HG02938 (cell line): ENCODE results near the gene ISG20L2.

ENCODE experiments used
- ATAC-seq: cut with Tn5 transposase; IDR thresholded peaks from one replicate; pipeline ENCODE4 v1.9.1; 2021; ENCODE audit warnings: mild to moderate bottlenecking, moderate library complexity; ENCODE audit not compliant: unreplicated experiment

ISG20L2 gene

DNA sequence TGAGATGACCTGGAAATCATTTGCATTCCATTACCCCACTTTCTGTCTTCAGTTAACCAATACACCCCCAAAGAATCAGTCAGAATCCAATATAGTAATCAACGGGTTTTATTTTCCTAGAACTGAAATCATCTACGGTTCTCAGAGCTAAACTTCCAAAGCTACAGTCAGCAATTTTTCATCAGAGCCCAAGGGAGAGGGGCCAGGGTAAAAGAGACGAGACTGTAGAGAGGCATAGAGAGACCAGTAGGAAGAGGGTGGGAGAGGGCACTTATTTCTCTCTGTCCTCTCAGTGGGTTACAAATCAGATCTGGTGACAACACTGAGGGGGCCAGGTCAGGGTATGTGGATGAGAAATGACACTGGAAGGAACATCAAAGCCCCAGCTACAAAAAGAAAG lies 13.5 kb upstream of the ISG20L2 start:
- no peak for ATAC-seq

- ATAC-seq, result no peak
Measured at GRCh38 chr1:156741481-156741983, 13.0 kb upstream of the ISG20L2 start.

GRCh38 chr1:156740741-156741480 lies 12.3 kb upstream of the ISG20L2 start, which contains the start of gene MRPL24:
Gene MRPL24 (minus strand): TSS chr1:156741088. CDS start chr1:156738704, 2,384 bp downstream.
- ATAC-seq, result peak; percentile 84

DNA sequence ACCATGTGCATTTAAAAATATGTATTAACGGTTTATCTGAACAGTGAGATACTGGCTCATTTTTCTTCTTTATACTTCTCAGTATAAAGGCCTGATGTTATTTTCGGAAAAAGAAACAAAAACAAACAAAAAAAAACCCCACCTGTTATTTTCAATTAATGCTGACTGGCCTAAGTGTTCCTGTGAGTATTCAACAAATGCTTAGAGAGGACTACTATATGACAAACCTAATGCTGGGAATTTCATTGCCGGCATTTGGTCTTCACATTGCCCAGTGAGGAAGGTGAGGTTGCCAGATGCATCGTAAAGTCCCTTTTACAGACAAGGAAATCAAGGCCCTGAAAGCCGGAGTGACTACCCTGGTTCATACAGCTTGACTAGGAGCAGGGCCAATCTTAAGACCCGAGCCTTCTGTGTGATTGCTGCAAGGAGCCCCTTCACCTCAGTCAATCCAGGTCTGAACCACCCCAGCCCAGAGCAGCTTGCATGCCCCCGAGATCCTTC lies 11.7 kb upstream of the ISG20L2 start:
- ATAC-seq, result no peak

DNA sequence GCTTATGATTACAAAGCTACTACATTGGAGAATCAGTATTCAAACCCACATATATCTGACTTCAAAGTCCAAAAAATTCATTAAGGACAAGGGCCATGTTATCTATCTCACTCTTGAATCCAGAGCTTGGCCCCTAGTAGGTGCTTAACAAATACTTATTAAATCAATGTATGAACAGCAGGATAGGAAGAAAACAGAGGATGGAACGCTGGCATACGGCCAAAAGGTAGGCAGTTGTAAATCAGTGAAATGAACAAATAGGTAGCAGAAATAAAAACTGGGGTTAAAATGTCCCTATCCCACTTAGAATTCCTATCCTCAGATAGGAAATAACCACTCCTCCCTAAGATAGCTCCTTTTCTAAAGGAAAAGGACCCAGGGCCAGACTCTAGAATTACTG lies 10.3 kb upstream of the ISG20L2 start:
- no peak for ATAC-seq

- no peak for ATAC-seq
Measured at GRCh38 chr1:156738407-156738806, 9.8 kb upstream of the ISG20L2 start.

- no peak for ATAC-seq
Measured at GRCh38 chr1:156733989-156734584, 5.5 kb upstream of the ISG20L2 start.

GRCh38 chr1:156727926-156728598 lies 504 bp downstream of the ISG20L2 start, which contains the start of gene METTL25B:
Gene METTL25B (plus strand): TSS chr1:156728469. CDS start chr1:156729105, 636 bp downstream.
- peak; percentile 48 for ATAC-seq

DNA sequence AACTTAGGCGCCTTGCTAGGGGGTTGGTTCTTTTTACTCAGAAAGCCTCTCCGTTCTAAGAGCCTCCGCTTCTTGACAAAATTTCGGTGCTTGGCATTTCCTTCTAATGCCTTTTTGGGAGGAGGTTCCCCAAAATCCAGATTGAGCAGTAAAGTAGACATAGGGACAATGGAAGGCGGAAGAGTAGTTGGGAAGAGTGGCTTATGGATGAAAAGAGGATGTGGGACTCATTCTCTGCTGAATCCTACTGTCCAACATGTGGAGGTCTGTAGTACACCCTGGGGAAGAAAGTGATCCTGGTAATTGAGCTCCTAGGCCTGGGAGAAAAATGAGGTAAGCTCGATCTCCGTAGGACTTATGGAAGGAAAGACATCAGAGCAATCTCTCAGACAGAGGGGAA lies 1.1 kb downstream of the ISG20L2 start:
- ATAC-seq, result no peak

DNA sequence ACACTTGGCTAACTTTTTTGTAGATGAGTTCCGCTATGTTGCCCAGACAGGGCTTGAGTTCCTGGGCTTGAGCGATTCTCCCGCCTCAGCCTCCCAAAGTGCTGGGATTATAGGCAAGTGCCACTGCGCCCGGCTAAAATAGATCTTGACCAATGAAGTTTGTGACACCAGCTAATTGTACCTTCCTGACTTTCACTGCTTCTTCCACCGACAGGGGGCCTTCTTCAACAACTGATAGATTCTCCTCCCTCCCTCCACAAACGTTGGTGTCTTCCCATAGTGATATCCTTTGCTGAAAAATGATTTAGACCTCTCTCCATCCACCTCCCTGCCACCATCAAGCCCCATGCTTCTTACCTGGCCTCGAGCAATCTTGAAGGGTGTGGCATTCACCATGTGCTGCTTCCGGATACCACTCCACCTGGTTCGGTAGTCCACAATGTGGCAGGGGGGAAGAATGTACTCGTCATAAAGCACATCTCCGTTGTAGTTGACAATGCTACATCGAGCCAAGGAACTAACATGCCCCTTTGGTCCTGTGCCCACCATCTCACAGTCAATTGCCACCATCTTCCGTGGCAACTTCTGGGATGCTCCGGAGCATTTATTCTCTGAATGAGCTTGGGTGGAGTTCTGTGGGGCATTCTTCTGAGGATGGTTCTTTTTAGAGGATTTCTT lies 1.9 kb downstream of the ISG20L2 start:
- no peak for ATAC-seq

GRCh38 chr1:156725683-156726280 lies 2.8 kb downstream of the ISG20L2 start:
- peak; percentile 33 for ATAC-seq

DNA sequence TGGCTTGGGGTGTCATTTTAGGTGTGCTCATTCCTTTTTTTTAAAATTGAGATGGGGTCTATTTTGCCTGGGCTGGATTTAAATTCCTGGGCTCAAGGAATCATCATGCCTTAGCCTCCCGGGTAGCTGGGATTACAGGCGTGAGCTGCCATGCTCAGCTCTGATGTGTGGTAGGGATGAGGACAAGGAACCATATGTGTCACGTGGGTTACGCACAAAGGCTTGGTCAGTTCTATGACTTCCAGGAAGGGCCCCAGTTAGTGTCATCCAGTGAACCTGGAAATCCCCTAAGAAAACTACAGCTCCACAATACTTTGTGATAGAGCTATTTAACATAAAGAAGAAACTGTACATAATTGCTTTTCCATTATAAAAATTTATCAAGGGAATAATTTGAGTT lies 7.0 kb downstream of the ISG20L2 start:
- ATAC-seq, result no peak

DNA sequence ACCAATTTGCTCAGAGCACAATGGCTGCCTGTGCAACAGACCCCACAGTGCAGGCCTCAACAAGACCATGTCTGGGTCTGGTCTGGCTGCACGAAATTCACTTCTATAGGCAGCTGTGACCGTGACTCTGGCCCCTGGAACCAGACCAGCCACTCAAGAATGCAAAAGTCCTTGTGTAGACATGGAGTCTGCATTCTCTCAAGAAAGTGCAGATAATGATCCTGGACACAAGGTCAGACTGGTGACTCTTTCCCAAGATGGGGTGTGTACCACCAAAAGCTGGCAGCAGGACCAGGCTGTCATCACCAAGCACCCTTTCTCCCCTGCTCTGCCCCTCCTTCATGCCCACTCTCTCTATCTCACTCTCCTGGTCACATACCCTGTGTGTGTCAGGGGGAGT lies 7.4 kb downstream of the ISG20L2 start:
- ATAC-seq, result no peak

- no peak for ATAC-seq
Measured at GRCh38 chr1:156717351-156717750, 11.2 kb downstream of the ISG20L2 start.

DNA sequence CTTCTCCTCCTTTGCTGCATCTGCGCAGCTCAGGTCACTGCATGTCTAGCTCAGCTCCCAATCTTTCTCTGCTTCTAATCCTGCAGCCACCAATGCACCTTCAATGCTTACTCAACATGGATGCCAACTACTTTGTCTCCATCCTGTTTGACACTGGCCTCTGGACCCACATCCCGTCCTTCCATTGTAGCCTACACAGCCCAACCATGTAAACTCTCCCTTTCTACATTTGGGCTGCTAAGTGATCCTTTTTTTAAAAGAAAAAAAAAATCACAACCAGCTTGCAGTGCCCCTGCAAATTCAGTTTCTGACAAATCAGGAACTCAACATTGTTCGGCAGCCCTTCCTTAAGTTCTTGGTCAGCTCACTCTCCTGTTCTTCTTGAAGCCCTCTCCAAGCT lies 13.7 kb downstream of the ISG20L2 start:
- ATAC-seq, result no peak

GRCh38 chr1:156712626-156713025 lies 15.9 kb downstream of the ISG20L2 start:
- ATAC-seq, result no peak

DNA sequence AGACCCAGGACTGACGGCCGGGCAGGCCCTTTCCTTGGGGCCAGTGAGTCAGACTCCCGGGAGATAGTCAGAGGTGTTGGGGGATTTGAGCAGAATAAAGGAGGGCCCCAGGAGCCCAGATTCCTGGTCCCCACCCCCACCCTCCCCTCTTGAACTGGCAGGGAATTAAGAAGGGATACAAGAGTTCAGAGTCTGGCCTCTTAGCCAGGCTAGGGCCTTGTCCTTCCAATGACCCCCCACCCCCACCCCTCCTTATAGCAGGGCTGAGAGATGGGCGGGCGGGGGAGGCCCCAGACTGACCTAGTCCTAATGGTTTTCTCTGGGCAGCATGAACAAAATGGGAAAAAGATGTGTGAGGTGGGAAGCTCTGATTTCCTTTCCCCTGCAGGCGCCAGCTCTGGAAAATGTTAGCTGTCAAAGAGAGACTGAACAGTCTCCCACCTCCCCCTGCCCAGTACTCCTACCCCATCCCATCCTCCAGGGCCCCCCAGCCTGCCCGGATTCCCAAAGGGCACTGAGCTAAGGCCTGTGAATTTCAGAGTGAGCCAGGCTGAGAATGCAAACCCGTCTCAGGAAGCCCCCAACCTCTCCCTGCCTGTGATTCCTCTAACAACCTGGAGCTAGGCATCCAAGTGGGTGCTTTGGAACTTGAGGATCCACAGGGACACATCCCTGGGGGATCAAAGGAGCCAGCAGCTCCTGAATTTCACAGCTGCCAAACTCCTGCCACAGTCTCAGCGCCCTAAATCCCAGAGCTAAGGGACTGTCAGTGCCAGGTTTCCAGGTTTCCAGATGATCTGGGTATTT lies 17.4 kb downstream of the ISG20L2 start:
- no peak for ATAC-seq

- no peak for ATAC-seq
Measured at GRCh38 chr1:156709757-156710489, 18.6 kb downstream of the ISG20L2 start.

- ATAC-seq, result no peak
Measured at GRCh38 chr1:156709031-156709430, 19.5 kb downstream of the ISG20L2 start.
